ENCODE measurements around the gene MMP8. TPM values are rescaled to one million over a fixed set of nuclear protein-coding genes. Genes with fewer than 3 reads are reported as not detected.

The MMP8 gene
- total RNA-seq, 1 experiment from 2014 or later = not detected

DNA sequence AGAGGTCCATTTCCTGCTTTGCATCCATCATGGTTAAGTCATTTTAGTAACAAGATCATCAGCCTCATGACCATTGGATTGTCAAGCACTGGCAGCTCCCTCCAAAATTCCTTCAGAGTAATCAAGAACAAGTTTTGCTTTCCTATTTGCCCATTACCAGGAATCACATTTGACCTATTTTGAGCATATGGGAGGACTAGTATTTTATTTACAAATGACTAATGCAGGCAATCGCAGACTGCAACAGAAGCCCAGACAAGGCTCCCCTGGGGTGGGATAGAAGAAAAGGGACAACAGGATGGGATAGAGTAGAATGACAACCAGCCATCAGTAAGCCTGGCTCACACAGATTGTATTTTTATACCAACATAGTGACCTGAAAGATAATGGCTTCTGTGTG is 46.6 kb upstream of the MMP8 start:
- Histone ChIP-seq H3K4me3 (replicated peaks in 1 of 2; ENCODE audit: low read depth in 1 of 2, low read length in 2 of 2) (no peak overlapping the region), H2AFZ (ENCODE audit: low read depth, low read length, poor library complexity, severe bottlenecking) (no peak overlapping the region), H3K9me2 (ENCODE audit: insufficient read depth) (no peaks in the 10 kb centered on the region), H3K4me2 (ENCODE audit: low read length) (no peak overlapping the region), H3K27ac (ENCODE audit: low read depth, low read length) (no peak overlapping the region), H3K9ac (ENCODE audit: low read length) (no peak overlapping the region), H3K36me3 (ENCODE audit: control insufficient read depth in 1 of 2, insufficient read depth in 2 of 2, low read length in 2 of 2) (no peaks in the 10 kb centered on the region), H3K79me2 (ENCODE audit: insufficient read depth, low read length) (no peaks in the 10 kb centered on the region), H3K4me1 (ENCODE audit: control insufficient read depth in 1 of 2, insufficient read depth in 2 of 2, low read length in 2 of 2) (no peaks in the 10 kb centered on the region), H3K9me3 (ENCODE audit: control insufficient read depth in 1 of 2, insufficient read depth in 1 of 2, low read depth in 1 of 2, low read length in 2 of 2) (no peaks in the 10 kb centered on the region), H4K20me1 (ENCODE audit: insufficient read depth) (no peaks in the 10 kb centered on the region), H3K27me3 (ENCODE audit: insufficient read depth, low read length) (no peaks in the 10 kb centered on the region; the same call in 1 of the 2 replicates)
- ChIA-PET CTCF (interaction anchor here (1.6 kb wide), 1 partner anchor 9 kb away, joined by 6 read pairs; the partner anchor contains the start of gene MMP10), POLR2A (no interaction called here), RAD21 (ENCODE audit: low non-redundant PET in 1 of 2, low total read pairs in 2 of 2, uncharacterized antibody in 2 of 2, unreplicated experiment in 2 of 2) (no interaction called here)
- intact Hi-C loops (cut with micrococcal nuclease) = no loop called here
- DNase-seq (ENCODE audit: low read depth, low spot score) (no peak), ATAC-seq (no peak)
- BruUV-seq (replicated peaks) = no TSS peak
- TF ChIP-seq POLR2AphosphoS5 (IDR thresholded peaks at IDR 0.05; ENCODE audit: low read depth, low read length) (no peak), EZH2phosphoT487 (IDR thresholded peaks at IDR 0.05; ENCODE audit: borderline replicate concordance) (no peak), ZFX (IDR thresholded peaks at IDR 0.05) (no peak), REST (IDR thresholded peaks at IDR 0.05; ENCODE audit: low read depth) (no peak), POLR2A (IDR thresholded peaks at IDR 0.05; ENCODE audit: borderline replicate concordance, extremely low read depth, insufficient read depth, insufficient read length) (no peak)
- TF ChIP-seq, protein P1, sequence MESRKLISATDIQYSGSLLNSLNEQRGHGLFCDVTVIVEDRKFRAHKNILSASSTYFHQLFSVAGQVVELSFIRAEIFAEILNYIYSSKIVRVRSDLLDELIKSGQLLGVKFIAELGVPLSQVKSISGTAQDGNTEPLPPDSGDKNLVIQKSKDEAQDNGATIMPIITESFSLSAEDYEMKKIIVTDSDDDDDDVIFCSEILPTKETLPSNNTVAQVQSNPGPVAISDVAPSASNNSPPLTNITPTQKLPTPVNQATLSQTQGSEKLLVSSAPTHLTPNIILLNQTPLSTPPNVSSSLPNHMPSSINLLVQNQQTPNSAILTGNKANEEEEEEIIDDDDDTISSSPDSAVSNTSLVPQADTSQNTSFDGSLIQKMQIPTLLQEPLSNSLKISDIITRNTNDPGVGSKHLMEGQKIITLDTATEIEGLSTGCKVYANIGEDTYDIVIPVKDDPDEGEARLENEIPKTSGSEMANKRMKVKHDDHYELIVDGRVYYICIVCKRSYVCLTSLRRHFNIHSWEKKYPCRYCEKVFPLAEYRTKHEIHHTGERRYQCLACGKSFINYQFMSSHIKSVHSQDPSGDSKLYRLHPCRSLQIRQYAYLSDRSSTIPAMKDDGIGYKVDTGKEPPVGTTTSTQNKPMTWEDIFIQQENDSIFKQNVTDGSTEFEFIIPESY (IDR thresholded peaks at IDR 0.05; ENCODE audit: extremely low read depth, insufficient replicate concordance, low read length) = no peak
- TF ChIP-seq, protein P2, sequence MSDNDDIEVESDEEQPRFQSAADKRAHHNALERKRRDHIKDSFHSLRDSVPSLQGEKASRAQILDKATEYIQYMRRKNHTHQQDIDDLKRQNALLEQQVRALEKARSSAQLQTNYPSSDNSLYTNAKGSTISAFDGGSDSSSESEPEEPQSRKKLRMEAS (IDR thresholded peaks at IDR 0.05) = no peak

All from HCT116 (cell line).